Skin of body (tissue), 2 donors: ENCODE measurements around the gene CATSPERB. TPM values are rescaled to one million over a fixed set of nuclear protein-coding genes. Genes with fewer than 3 reads are reported as not detected.
"Not testable (repeated sequence)": the region's sequence is repeated elsewhere in the genome, so short reads cannot be mapped to it uniquely, and the experiment has no call there.

Source experiments
- DNase-seq: peaks from one replicate; lab custom pipeline; 2025; lab: John Stamatoyannopoulos, UW
- total RNA-seq: library from RNA; depleted of rRNA; stranded (reverse); fragments of >200 nt; gene quantifications from one replicate; pipeline ENCODE4 v1.2.3, GENCODE V29; 2014

The CATSPERB gene, protein sequence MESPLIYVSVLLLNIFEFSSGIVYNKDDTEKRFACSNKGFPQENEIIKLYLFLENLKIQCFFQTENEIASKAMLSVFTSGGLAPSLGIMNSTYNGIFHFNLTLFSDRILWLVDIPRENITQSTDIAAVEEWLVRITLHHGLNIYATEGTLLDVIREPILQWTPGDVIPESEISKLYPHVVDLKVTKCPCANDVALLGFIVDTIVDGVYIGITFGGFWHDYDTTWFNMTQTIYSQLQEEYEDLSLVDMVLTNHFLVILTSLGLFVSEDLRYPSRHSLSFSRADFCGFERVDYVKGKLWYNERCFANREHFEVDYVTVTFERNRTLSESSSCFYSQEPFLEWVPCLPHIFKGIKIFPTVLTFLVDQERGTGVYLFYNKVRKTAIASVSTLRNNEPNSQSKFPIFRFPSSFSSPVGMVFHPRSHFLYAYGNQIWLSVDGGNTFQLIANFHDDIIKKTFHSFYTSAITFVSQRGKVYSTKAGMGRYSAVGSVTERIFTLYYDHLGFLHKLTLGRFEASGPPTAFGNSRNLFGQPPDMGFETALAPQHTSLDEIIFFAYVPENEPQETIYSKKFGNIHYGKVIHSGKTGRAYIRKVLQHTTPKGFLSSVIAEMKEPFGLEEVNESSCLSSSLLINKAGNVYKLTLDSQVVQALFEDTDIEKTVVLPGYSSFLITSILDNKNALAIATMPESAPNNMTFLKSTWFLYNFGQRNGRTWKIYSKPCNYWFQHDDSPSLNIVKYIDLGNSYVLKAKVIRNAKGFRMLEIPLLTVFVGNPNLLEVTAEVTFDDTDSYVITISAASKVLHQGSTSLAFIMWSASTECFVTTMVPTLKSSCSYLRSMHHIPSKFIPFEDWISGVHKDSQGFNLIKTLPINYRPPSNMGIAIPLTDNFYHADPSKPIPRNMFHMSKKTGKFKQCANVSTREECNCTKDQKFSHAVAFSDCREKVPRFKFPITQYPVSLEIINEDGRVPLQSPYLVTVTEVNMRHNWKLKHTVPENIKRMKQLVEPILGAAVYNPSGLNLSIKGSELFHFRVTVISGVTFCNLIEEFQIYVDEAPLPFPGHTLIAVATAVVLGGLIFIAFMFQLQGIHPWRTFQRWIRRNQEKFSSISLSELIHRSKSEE
- total RNA-seq, result 0.89 TPM

GRCh38 chr14:91731986-91732385 lies at the start of gene CATSPERB:
Gene CATSPERB, minus strand, starts transcription at chr14:91732086. Its CDS starts 2,607 bp downstream, at chr14:91729479.
- no peak for DNase-seq

DNA sequence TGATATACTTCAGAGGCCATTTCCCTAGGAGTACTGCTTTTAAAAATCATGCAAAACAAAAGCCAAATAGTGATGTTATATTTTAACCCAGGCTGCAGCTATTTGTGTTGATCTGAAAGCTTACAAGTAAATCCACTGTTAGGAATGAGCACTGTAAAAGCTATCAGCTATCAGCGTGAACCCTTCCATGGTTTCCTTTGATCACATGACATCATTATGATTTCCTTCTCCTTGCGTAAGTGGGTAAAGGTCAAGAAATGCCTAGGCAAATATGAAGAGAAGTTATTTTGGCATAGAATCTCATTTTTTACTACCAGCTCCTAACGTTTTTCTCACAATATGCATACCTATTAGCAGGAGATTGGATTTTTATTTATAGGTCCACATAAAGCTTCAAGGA lies 48.6 kb upstream of the CATSPERB start:
- DNase-seq, result no peak

- no peak for DNase-seq
Measured at GRCh38 chr14:91778217-91778616, 46.3 kb upstream of the CATSPERB start.

DNA sequence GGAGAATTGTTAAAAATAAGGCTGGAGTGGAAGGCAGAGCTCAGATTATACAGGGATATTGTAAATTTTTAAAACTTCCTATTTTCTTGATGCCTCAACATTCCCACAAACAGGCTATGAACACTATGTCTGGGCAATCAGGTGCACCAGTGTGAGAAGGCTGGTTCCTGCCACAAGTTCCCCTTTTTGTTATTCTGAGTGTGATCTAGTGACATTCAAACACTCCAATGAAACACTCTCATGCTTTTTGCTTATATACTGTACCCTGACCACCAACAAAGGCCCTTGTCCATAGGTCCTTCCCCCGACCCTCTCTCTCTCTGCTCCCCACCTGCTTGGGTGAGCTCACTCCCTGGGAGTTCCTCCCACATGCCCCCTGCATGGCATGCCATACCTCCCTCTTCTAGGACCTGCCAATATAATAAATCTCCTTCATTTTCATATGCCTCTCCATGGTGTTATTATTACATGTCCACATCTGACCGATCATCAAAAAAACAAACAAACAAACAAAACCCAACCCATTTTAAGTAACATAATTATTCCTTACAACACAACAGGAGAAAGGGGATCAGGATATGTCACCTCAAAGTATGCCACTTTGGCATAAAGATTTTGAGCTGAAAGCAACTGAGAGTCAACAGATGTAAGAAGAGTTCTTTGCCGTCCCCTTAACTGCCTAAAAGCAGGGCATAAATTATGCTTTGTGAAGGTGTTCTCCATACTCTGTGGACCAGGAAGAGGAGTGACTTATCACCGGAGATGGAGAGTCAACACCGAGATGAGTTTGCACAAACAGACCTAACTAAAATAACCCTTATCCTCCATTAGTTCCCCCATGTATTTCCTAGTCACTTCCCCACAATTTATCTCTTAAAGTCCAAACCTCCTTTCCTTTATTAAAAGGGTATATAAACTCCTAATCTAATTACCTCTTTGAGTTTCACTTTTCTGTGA lies 42.5 kb upstream of the CATSPERB start:
- DNase-seq, result no peak

DNA sequence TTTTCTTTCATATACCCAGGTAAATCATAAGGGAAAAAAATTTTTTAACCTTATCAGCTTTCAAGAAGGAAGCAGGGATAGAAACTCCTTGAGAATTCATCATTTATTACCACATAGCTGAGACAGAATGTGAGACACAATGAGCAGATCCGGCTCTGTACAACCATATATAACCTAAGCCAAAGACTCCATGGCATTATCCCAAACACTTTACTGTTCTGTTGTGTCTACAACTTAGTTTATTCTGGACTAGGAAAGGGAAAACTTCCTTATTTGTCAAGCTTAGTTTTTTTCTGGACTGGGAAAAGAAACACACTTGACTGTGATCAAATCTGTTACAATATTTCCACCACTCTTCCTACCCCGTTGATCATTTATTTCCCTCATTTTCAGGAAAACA lies 38.3 kb upstream of the CATSPERB start:
- no peak for DNase-seq

DNA sequence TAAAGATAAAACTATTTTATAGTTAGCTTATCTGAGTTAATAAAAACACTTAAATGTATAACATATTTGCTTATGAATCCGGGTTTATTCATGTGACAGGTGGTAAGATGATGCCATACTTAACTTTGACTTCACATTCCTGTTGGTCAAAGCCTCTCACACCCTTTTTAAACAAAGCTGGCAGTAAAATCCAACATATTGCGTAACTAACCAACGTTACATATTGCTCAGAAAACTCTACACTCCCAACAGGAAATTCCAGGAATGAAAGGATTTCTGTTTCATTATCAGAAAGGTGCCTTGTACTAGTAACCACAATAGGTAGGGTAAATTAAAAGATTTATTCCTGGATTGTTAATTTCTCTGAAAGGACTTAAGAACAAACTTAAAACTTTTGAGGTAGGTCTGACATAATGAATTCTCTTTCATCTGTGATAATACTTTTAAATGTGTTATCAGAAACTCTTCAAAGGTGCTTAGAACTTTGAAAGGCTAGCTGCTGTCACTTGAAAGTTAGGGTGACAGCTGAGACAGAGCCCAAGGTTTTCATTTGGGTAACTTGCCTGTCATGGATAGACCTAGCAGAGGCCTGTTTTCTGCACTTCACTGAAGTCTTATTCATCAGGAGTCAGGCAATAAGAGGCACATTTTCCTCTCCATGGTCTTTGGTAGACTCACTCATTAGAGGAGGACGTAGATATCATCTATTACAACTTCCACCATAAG lies 23.8 kb upstream of the CATSPERB start:
- DNase-seq, result no peak

- DNase-seq, result no peak
Measured at GRCh38 chr14:91754819-91755218, 22.9 kb upstream of the CATSPERB start.

DNA sequence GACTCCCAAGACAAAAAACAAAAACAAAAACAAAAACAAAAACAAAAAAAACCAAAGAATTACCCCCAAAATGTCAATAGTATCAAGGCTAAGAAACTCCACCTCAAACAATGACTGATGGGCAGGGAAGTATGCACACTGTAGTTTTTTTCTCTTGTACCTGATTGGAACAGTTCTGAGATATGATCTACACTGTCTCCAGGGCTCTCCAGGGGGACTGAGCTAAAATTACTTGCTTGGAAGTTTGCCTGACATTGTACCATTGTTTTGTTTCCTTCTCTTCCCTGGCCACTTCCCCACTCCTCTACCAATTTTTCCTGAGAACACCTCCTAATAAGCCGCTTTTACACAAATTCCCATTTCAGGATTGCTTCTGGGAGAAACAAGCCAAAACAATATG lies 22.3 kb upstream of the CATSPERB start:
- DNase-seq, result no peak

- no peak for DNase-seq
Measured at GRCh38 chr14:91753501-91754128, 21.7 kb upstream of the CATSPERB start.

DNA sequence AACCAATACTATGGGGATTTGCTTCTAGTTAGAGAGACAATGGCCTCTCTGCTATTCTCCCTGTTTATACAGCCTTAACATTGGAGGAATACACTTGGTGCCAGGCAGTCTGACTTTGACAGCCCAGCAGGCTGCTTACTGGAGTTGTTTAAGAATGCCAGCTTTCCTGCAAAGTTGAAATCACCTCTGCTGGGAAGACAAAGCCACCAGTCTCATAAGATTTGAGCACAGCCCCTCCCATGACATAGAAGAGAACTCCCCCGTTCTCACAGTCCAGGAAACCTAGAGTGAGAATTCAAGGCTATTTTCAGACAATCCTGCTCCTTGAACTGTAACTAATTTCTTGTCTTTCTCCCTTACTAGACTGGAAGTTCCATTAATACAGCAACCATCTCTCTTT lies 21.1 kb upstream of the CATSPERB start:
- no peak for DNase-seq

- no peak for DNase-seq
Measured at GRCh38 chr14:91751719-91752118, 19.8 kb upstream of the CATSPERB start.

- no peak for DNase-seq
Measured at GRCh38 chr14:91750634-91751198, 18.8 kb upstream of the CATSPERB start.

- DNase-seq, result no peak
Measured at GRCh38 chr14:91749868-91750267, 18.0 kb upstream of the CATSPERB start.

DNA sequence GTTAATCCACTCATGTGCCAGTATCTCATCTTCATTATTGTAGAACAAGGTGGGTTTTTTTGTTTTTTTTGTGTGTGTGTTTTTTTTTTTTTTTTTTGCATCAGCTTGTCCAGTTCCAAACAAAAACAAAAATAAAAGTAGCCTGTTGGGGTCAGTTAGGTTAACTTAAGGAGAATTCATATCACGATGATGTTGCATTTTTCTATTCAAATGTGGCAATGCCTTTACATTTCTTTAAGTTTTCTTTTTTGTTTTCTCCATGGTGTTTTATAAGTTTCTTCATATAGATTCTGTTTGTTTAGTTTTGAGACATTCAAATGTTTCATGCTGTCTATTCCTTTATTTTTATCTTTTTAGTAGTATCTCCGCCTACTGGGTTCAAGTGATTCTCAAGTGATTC lies 16.2 kb upstream of the CATSPERB start:
- no peak for DNase-seq

GRCh38 chr14:91745344-91745743 lies 13.5 kb upstream of the CATSPERB start:
- DNase-seq, result no peak

DNA sequence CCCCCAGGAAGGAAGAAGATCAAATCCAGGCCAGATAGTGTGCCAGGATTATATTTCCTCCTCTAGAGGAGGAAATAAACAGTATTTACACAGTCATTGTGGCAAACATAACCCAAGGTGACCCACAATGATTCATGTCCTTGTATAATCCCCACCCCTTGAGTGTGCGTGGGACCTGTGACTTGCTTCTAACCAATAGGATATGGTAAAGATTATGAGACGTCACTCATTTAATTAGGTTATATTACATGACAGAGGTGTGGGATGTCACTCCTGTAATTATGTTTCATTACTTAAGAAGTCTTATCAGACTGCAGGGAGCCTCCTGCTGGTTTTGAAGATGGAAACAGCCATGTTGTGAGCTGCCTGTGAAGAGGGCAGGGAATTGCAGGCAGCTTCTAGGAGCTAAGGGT lies 12.2 kb upstream of the CATSPERB start:
- DNase-seq, result no peak

- no peak for DNase-seq
Measured at GRCh38 chr14:91743305-91743653, 11.4 kb upstream of the CATSPERB start.

- no peak for DNase-seq
Measured at GRCh38 chr14:91742621-91743304, 10.9 kb upstream of the CATSPERB start.

DNA sequence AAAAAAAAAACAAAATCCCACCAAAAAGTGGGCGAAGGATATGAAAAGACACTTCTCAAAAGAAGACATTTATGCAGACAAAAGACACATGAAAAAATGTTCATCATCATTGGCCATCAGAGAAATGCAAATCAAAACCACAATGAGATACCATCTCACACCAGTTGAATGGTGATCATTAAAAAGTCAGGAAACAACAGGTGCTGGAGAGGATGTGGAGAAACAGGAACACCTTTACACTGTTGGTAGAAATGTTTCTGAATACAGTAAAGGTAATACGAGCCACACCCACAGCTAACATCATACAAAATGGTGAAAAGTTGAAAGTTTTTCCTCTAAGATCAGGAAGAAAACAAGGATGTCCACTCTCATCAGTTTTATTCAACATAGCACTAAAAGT lies 8.0 kb upstream of the CATSPERB start:
- DNase-seq, result not testable (repeated sequence)
